HG03571 (cell line): ENCODE measurements around the gene PIGX.
"Not testable (repeated sequence)": the region's sequence is repeated elsewhere in the genome, so short reads cannot be mapped to it uniquely, and the experiment has no call there.

ENCODE experiments used
- ATAC-seq: cut with Tn5 transposase; IDR thresholded peaks from one replicate; pipeline ENCODE4 v1.9.1; 2021; ENCODE audit not compliant: unreplicated experiment

Gene PIGX

DNA sequence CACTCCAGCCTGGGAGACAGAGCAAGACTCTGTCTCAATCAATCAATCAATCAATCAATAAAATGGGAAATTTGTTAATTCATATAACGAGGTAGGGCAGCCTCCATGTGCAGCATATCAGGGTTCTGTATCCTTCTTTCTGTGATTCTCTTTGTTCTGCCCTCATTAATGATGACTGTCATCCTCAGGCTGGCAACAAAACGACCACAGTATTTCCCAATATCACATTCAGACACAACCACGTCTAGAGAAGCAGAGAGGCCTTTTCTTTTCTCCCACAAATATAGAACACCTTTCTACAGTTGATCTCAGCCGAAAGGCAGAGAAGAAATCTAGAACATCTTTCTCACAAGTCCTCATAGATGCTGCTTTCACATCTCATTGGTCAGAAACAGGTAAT is 11.4 kb upstream of the PIGX start:
- no peak for ATAC-seq

DNA sequence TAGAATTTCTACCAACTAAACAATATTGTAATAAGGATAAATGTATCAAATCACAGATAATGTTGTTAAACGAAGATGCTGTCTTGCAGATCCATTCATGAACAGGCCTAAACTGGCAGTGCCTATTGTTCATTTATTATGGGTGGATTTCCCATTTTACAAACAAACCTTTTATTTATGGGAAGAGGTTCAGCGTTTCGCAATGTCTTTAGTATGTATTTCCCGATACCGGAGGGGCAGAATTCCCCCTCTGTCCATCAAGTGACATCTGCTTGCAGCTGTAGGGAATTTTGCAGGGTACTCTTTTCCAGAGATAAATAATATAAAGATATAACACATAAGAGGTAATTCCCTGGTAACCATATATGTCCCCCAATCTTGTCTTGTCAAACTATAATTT is 5.8 kb upstream of the PIGX start:
- ATAC-seq: no peak

- no peak for ATAC-seq
Measured at GRCh38 chr3:196706731-196707130, 5.4 kb upstream of the PIGX start.

DNA sequence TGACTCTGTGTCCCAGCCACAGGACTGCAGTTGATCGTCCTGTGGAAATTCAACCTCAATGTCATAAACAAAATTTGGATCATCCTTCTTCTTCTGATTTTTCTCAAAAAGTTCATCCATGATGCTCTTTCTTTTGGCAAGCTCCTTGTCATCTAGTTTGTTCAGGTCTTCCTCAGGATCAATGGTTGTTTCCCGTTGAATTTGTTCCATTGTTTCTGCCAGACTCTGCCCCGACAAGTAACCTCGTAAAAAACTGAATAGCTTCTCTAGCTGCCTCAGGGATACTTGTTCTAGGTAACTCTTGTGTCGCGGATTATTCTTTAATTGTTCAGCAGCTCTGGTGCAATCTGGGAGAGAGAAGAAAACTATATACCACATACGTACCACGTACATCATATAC is 4.6 kb upstream of the PIGX start:
- no peak for ATAC-seq

- ATAC-seq: no peak
Measured at GRCh38 chr3:196708467-196708866, 3.7 kb upstream of the PIGX start.

- ATAC-seq: peak; percentile 36
Measured at GRCh38 chr3:196712514-196713413, 587 bp downstream of the PIGX start.

DNA sequence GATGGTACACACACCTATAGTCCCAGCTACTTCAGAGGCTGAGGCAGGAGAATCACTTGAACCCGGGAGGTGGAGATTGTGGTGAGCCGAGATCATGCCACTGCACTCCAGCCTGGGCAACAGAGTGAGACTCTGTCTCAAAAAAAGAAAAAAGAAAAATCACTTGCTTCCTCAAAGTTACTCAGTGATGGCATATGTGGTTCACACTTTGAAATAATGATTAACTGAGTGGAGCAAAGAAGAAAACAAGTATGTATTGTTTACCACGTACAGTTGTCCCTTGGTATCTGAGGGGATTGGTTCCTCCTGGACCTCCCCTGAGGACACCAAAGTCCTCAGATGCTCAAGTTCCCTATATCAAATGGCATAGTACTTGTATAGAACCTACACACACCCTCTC is 5.0 kb downstream of the PIGX start:
- ATAC-seq: peak; percentile 58

GRCh38 chr3:196721097-196721496 is 8.9 kb downstream of the PIGX start:
- no peak for ATAC-seq

- ATAC-seq: no peak
Measured at GRCh38 chr3:196726788-196727675, 14.9 kb downstream of the PIGX start.

DNA sequence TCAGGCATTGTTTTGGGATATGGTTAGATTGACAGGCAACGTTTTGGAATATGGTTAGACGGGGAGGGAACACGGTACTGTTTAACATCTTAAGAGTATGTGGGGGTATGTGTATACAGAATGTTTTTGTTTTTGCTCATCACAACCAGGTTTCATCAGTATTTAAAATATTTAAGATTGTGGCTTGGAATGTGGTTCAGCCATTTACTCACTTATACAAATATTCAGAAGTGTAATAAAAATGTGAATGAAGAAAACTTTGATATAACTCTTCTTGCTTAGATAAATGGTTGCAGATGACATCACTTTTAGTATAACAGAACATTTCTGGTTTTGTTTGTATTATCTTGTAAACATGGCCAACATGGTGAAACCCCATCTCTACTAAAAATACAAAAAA is 23.6 kb downstream of the PIGX start:
- ATAC-seq: no peak

DNA sequence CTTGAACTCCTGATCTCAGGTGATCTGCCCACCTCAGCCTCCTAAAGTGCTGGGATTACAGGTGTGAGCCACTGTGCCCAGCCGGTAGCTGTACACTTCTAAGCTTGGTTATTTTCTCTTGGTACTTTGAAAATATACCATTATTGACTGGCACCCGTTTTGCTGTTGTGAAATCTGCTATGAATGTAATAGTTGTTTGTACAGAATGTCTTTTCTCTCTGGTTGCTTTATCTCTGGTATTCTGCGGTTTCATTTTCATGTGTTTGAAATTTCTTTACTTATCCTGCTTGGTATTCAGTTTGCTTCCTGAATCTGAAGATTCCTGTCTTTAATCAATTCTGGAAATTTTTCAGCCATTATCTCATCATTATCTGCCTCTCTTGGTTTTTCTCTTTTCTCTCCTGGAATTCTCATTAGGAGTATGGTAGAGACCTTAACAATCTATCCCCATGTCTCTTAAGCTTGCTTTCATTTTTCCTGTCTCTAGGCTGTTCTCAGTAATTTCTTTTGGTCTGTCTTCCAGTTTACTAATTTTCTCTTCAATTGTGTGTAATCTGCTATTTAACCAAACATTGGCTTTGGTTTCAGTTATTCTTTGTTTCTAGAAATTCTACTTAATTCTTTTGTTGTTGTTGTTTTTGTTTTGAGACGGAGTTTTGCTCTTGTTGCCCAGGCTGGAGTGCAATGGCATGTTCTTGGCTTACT is 24.6 kb downstream of the PIGX start:
- no peak for ATAC-seq

- no peak for ATAC-seq
Measured at GRCh38 chr3:196737655-196738054, 25.5 kb downstream of the PIGX start.

DNA sequence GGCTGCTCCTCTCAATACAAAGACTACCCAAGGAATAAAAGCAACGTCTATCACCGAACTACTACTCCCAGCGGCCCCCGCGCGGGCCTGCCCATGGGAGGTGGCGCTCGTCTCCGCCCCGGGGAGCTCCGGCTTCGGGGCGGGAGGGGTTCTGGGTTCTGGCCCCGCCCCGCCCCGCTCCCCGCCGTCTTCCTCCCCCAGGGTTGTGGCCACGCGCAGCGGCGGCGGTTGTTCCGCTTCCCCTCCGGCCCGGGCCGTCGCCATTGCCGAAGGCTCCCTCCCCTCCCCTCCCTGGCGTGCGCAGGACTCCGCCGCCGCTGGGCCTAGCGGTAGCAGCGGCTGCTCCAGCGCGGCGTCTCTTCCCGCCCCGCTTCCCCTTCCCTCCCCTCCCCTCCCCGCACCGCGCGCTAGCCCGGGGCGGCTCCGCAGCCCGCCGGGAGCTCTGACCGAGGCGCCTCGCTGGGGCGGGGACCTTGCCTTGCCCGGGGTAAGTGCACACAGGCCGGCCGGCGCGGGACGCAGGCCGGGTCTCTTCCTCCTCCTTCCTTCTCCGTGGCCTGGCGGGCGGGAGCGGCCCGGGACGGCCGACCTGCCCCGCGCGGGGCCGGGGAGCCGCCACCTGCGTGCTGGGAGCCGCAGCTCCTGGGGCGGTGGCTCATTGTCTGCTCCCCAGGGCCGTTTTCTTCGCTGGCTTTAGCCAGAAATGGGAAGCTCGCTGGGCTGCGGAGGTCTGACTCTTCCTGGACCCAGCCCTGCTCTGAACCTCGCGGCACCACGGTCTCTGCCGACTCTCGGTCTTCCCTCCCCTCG is 27.7 kb downstream of the PIGX start, which contains the start of gene PAK2:
PAK2 (plus strand) TSS at position 187 of the 810 bp plus-strand sequence. CDS start 42,790 bp downstream, outside the sequence.
- peak; percentile 84 for ATAC-seq

- ATAC-seq: peak; percentile 14
Measured at GRCh38 chr3:196740481-196741248, 28.5 kb downstream of the PIGX start.

GRCh38 chr3:196741249-196741889 is 29.2 kb downstream of the PIGX start:
- ATAC-seq: no peak

DNA sequence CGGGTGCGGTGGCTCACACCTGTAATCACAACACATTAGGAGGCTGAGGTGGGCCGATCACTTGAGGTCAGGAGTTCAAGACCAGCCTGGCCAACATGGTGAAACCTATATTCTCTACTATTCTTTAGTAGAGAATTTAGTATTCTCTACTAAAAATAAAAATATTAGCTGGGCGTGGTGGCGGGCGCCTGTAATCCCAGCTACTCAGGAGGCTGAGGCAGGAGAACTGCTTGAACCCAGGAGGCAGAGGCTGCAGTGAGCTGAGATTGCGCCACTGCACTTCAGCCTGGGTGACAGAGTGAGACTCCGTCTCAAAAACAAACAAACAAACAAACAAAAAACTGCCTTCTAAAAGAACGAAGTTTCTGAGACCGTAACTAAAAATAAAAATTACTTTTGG is 31.4 kb downstream of the PIGX start:
- not testable (repeated sequence) for ATAC-seq

- no peak for ATAC-seq
Measured at GRCh38 chr3:196749125-196749524, 36.9 kb downstream of the PIGX start.

- ATAC-seq: no peak
Measured at GRCh38 chr3:196753201-196753600, 41.0 kb downstream of the PIGX start.
